PFSK-1 (cell line): ENCODE data around the gene RARS1.

Experiments used
- FOXP2 ChIP-seq: optimal IDR thresholded peaks from 2 replicates; pipeline ENCODE3; 2011; ENCODE audit warnings: borderline replicate concordance, control low read depth, inconsistent platforms; ENCODE audit not compliant: insufficient read depth; ENCODE audit errors: extremely low read length, extremely low read depth
- POLR2AphosphoS5 ChIP-seq: IDR thresholded peaks from 2 replicates; pipeline ENCODE4 v1.6.1; 2012; ENCODE audit warnings: low read depth, mild to moderate bottlenecking, control low read depth, low read length, moderate library complexity
- SIN3A ChIP-seq: IDR thresholded peaks from 2 replicates; pipeline ENCODE4 v1.6.1; 2012; ENCODE audit warnings: mild to moderate bottlenecking, low read length, moderate library complexity, borderline replicate concordance; ENCODE audit not compliant: insufficient read depth
- TAF1 ChIP-seq: IDR thresholded peaks from 2 replicates; pipeline ENCODE4 v1.6.1; 2012; ENCODE audit warnings: low read length, control low read depth, borderline replicate concordance; ENCODE audit not compliant: insufficient read depth
- TF ChIP-seq, protein P1 (sequence below), 2 experiments: IDR thresholded peaks; 2 replicates each; pipeline versions ENCODE4 v1.6.1 to v1.8.0; 2011 to 2012; ENCODE audit warnings: low read depth in 2 of 2, low read length in 2 of 2, control low read depth in 1 of 2, inconsistent platforms in 1 of 2, mild to moderate bottlenecking in 1 of 2, moderate library complexity in 1 of 2; ENCODE audit not compliant: insufficient read depth in 1 of 2

DNA sequence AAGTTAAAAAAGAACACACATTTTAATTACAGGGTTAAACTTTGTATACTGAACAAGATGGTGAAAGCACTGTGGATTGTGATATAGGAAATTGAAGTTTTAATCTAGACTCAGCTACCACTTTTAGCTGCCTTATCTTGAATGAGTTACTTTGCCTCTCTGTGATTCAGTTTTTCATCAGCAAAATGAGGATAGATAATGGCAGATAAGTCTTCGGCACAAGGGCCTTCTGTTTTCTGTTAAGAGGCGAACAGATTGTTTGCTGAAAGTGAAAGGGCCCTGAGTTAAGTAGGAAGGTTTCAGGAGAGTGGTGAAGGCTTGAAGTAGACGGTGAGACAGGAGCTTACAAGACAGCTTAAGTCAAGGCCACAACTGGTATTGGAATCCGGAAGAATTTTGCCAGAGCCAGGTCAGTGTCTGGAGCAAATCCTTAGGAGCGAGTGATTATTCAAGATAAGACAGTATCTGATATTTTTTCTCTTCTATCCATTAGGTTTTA, 7.8 kb downstream of the RARS1 start:
- TF ChIP-seq, protein P1, sequence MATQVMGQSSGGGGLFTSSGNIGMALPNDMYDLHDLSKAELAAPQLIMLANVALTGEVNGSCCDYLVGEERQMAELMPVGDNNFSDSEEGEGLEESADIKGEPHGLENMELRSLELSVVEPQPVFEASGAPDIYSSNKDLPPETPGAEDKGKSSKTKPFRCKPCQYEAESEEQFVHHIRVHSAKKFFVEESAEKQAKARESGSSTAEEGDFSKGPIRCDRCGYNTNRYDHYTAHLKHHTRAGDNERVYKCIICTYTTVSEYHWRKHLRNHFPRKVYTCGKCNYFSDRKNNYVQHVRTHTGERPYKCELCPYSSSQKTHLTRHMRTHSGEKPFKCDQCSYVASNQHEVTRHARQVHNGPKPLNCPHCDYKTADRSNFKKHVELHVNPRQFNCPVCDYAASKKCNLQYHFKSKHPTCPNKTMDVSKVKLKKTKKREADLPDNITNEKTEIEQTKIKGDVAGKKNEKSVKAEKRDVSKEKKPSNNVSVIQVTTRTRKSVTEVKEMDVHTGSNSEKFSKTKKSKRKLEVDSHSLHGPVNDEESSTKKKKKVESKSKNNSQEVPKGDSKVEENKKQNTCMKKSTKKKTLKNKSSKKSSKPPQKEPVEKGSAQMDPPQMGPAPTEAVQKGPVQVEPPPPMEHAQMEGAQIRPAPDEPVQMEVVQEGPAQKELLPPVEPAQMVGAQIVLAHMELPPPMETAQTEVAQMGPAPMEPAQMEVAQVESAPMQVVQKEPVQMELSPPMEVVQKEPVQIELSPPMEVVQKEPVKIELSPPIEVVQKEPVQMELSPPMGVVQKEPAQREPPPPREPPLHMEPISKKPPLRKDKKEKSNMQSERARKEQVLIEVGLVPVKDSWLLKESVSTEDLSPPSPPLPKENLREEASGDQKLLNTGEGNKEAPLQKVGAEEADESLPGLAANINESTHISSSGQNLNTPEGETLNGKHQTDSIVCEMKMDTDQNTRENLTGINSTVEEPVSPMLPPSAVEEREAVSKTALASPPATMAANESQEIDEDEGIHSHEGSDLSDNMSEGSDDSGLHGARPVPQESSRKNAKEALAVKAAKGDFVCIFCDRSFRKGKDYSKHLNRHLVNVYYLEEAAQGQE (IDR thresholded peaks at IDR 0.05; ENCODE audit: insufficient read depth in 1 of 2, low read depth in 2 of 2, low read length in 2 of 2), result no peak
- TF ChIP-seq POLR2AphosphoS5, result no peak
- no peak for TF ChIP-seq SIN3A
- no peak for TF ChIP-seq TAF1
- no peak for TF ChIP-seq FOXP2
